PC-9 (cell line): Measurements from ENCODE around the gene COL18A1.

Source experiments
- CTCF ChIP-seq: fragments of 200-600 bp; sonication (generic); conservative IDR thresholded peaks from 2 replicates; pipeline ENCODE4 v1.6.1; 2017; ENCODE audit warnings: mixed run types, antibody characterized with exemption, mild to moderate bottlenecking, moderate library complexity
- EZH2 ChIP-seq: fragments of 200-600 bp; sonication (generic); IDR thresholded peaks from 2 replicates; pipeline ENCODE4 v1.8.0; 2017; ENCODE audit warnings: antibody characterized with exemption, low read depth

GRCh38 chr21:45556645-45557615, 152.0 kb downstream of the COL18A1 start:
- TF ChIP-seq EZH2 (no peak), CTCF (no peak)
